VCaP (cell line): ENCODE results near the gene FHIP1A.
A peak's percentile ranks its signal among the peaks of the same experiment; 100 is the strongest.

Source experiments
- H3K27ac ChIP-seq: fragments of 450-650 bp; 2 replicates; pipeline ENCODE4 v1.5.1; 2017
- CTCF ChIP-seq: fragments of 450-650 bp; conservative IDR thresholded peaks from 2 replicates; pipeline ENCODE4 v1.5.1; 2017; ENCODE audit warnings: mild to moderate bottlenecking, moderate library complexity

FHIP1A gene

GRCh38 chr4:151430740-151431457 is 21.9 kb downstream of the FHIP1A start:
- no peak for TF ChIP-seq CTCF
- H3K27ac ChIP-seq = peak overlapping the region; percentile 73

GRCh38 chr4:151431728-151432127 is 22.8 kb downstream of the FHIP1A start:
- H3K27ac ChIP-seq = peak overlapping the region; percentile 73
- TF ChIP-seq CTCF = no peak

GRCh38 chr4:151432654-151433053 is 23.7 kb downstream of the FHIP1A start:
- TF ChIP-seq CTCF = no peak
- H3K27ac ChIP-seq = peak overlapping the region; percentile 73

- H3K27ac ChIP-seq = no peak overlapping the region
- TF ChIP-seq CTCF = no peak
These were observed 25.3 kb downstream of the FHIP1A start for GRCh38 chr4:151434183-151434860.

GRCh38 chr4:151436093-151436518 is 27.1 kb downstream of the FHIP1A start:
- no peak for TF ChIP-seq CTCF
- no peak overlapping the region for H3K27ac ChIP-seq

GRCh38 chr4:151437505-151437904 is 28.5 kb downstream of the FHIP1A start:
- TF ChIP-seq CTCF = no peak
- H3K27ac ChIP-seq = peak overlapping the region; percentile 13; the same call in 1 of the 2 replicates

- H3K27ac ChIP-seq = peak overlapping the region; percentile 13; the same call in 1 of the 2 replicates
- TF ChIP-seq CTCF = no peak
These were observed 29.2 kb downstream of the FHIP1A start for GRCh38 chr4:151438154-151438553.
